GM23248 (cell line): Measurements from ENCODE around the gene NEK10.

Source experiments
- EZH2 ChIP-seq: fragments of 200-600 bp; sonication (generic); IDR thresholded peaks from 2 replicates; pipeline ENCODE4 v1.6.1; 2018; ENCODE audit warnings: antibody characterized with exemption, mild to moderate bottlenecking; ENCODE audit not compliant: insufficient read depth, poor library complexity, severe bottlenecking
- EZH2phosphoT487 ChIP-seq: fragments of 200-600 bp; sonication (generic); IDR thresholded peaks from 2 replicates; pipeline ENCODE4 v1.6.1; 2018; ENCODE audit warnings: antibody characterized with exemption, moderate library complexity, mild to moderate bottlenecking, low read depth; ENCODE audit not compliant: insufficient read depth

DNA sequence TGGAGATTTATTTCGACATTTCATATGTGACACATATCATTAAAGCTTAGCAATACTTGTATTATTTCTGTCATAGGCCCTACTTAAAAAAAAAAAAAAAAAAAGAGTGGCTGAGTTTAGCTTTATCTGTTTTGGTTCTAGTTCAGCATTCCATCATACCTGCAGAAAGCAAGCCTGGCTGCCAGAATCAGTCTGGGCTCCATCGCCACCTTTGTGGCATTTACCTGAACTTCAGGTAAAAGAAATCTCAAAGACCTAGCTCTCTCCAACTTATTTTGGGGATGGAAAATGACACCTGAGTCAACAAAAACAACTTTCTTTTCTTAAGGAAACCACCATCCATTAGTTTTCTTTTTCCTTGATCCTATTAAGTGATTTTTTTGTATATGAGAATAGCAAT is 82.1 kb downstream of the NEK10 start:
- TF ChIP-seq EZH2, result no peak
- TF ChIP-seq EZH2phosphoT487, result no peak
